K562 (cell line): ENCODE data around the gene MARCHF3. TPM values are rescaled to one million over a fixed set of nuclear protein-coding genes. Genes with fewer than 3 reads are reported as not detected.
A peak's percentile ranks its signal among the peaks of the same experiment; 100 is the strongest.

Source experiments
- ATAC-seq: fragments of 200-7000 bp; cut with Tn5 transposase; 3 replicates; pipeline ENCODE4 v1.9.1; 2020; ENCODE audit warnings: moderate library complexity
- BruUV-seq: library from RNA; stranded (reverse); fragments of 400-500 nt; replicated peaks from 2 replicates; lab custom pipeline; 2021; lab: Mats Ljungman, UMichigan
- CTCF ChIA-PET: fragments of 300-600 bp; formaldehyde crosslinking; extraction: SDS; loops from one replicate; lab custom pipeline; 2021; ENCODE audit warnings: low intra/inter-chr PET ratio; lab: Yijun Ruan, JAX
- POLR2A ChIA-PET: fragments of 300-600, 350-650 bp; sonication (Branson Sonifier 250); formaldehyde crosslinking; extraction: SDS; loops from one replicate; lab custom pipeline; 2021; ENCODE audit warnings: antibody characterized with exemption, inconsistent platforms; lab: Yijun Ruan, JAX
- DNase-seq, 4 experiments: peaks; one replicate each; pipeline versions ENCODE4 v3.0.0 to v3.0.0-alpha.2; 2011 to 2018; ENCODE audit warnings: low spot score in 3 of 4, mixed read lengths in 3 of 4; ENCODE audit errors: extremely low read depth in 1 of 4
- FAIRE-seq: peaks from 2 replicates; lab custom pipeline; 2011; peaks lifted over from hg19 to GRCh38; lab: Jason Lieb, UNC
- H2AFZ ChIP-seq: 2 replicates; pipeline ENCODE4 v1.6.0; 2011; ENCODE audit warnings: low read depth, low read length, control low read depth, inconsistent platforms
- H3K27ac ChIP-seq: fragments of 200-600 bp; 3 replicates; pipeline ENCODE4 v1.8.0; 2011; ENCODE audit warnings: low read depth, mild to moderate bottlenecking, control low read depth, inconsistent platforms, low read length, moderate library complexity, mixed read lengths; ENCODE audit errors: extremely low read depth
- H3K27me3 ChIP-seq, 2 experiments: fragments of 300-600 bp in 1 of 2; 2 replicates in 1 of 2; 3 replicates in 1 of 2; pipeline versions ENCODE4 v1.6.0 to v1.8.0; 2011; ENCODE audit warnings: inconsistent platforms in 2 of 2, low read length in 2 of 2, mild to moderate bottlenecking in 1 of 2, mixed read lengths in 1 of 2, moderate library complexity in 1 of 2; ENCODE audit not compliant: control insufficient read depth in 2 of 2, insufficient read depth in 2 of 2
- H3K36me3 ChIP-seq: fragments of 300-600 bp; 3 replicates; pipeline ENCODE4 v1.8.0; 2011; ENCODE audit warnings: mild to moderate bottlenecking, low read length, inconsistent platforms; ENCODE audit not compliant: control insufficient read depth, insufficient read depth
- H3K4me1 ChIP-seq, 2 experiments: fragments of 200-600 bp in 1 of 2; replicated peaks in 1 of 2; 2 replicates in 1 of 2; 3 replicates in 1 of 2; pipeline versions ENCODE4 v1.5.1 to v1.8.0; 2011; ENCODE audit warnings: inconsistent platforms in 2 of 2, low read length in 2 of 2, mild to moderate bottlenecking in 1 of 2, mixed read lengths in 1 of 2, moderate library complexity in 1 of 2; ENCODE audit not compliant: control insufficient read depth in 2 of 2, insufficient read depth in 2 of 2
- H3K4me2 ChIP-seq: 2 replicates; pipeline ENCODE4 v1.6.1; 2011; ENCODE audit warnings: low read length, control low read depth, inconsistent platforms, mixed read lengths; ENCODE audit not compliant: insufficient read depth
- H3K4me3 ChIP-seq: fragments of 200-600 bp; sonication (generic), shearing (Covaris generic); 2 replicates; pipeline ENCODE4 v1.5.1; 2016; ENCODE audit warnings: control low read depth, inconsistent platforms
- H3K79me2 ChIP-seq: fragments of 200-600 bp; 3 replicates; pipeline ENCODE4 v1.8.0; 2011; ENCODE audit warnings: low read length, inconsistent platforms; ENCODE audit not compliant: control insufficient read depth, insufficient read depth
- H3K9ac ChIP-seq, 2 experiments: 2 replicates each; pipeline versions ENCODE4 v1.6.0 to v1.6.1; 2011; ENCODE audit warnings: low read depth in 2 of 2, low read length in 2 of 2, control low read depth in 1 of 2, inconsistent platforms in 1 of 2, mild to moderate bottlenecking in 1 of 2, mixed read lengths in 1 of 2; ENCODE audit not compliant: insufficient read depth in 1 of 2
- H3K9me1 ChIP-seq: one replicate; pipeline ENCODE4 v1.6.0; 2011; ENCODE audit warnings: inconsistent platforms, mild to moderate bottlenecking, low read length, moderate library complexity; ENCODE audit not compliant: control insufficient read depth, insufficient read depth
- H3K9me3 ChIP-seq: replicated peaks from 2 replicates; pipeline ENCODE4 v1.5.1; 2011; ENCODE audit warnings: low read depth, low read length, inconsistent platforms; ENCODE audit not compliant: control insufficient read depth, insufficient read depth
- H4K20me1 ChIP-seq: replicated peaks from 2 replicates; pipeline ENCODE4 v1.6.1; 2011; ENCODE audit warnings: low read length, inconsistent platforms, mixed read lengths; ENCODE audit not compliant: control insufficient read depth, insufficient read depth
- CBFA2T2 ChIP-seq: fragments of 450-650 bp; conservative IDR thresholded peaks from 2 replicates; pipeline ENCODE4 v1.6.1; 2017; ENCODE audit warnings: mild to moderate bottlenecking
- CHAMP1 ChIP-seq: fragments of 450-650 bp; IDR thresholded peaks from 2 replicates; pipeline ENCODE4 v1.6.1; 2016; ENCODE audit warnings: mild to moderate bottlenecking
- DMBX1 ChIP-seq: fragments of 250-450 bp; sonication (Bioruptor Pico); IDR thresholded peaks from 2 replicates; pipeline ENCODE4 v1.8.0; 2022; ENCODE audit warnings: inconsistent platforms, mild to moderate bottlenecking, moderate library complexity, borderline replicate concordance
- GTF2B ChIP-seq: IDR thresholded peaks from 2 replicates; pipeline ENCODE4 v1.6.1; 2011; ENCODE audit not compliant: insufficient read length; ENCODE audit errors: extremely low read depth
- HBP1 ChIP-seq: fragments of 450-650 bp; formaldehyde crosslinking; IDR thresholded peaks from 2 replicates; pipeline ENCODE4 v1.4.0; 2022; ENCODE audit warnings: missing genetic modification characterization
- HNRNPUL1 ChIP-seq: fragments of 200-400 bp; formaldehyde crosslinking; IDR thresholded peaks from 2 replicates; pipeline ENCODE4 v1.6.1; 2017; ENCODE audit warnings: low read length
- PREB ChIP-seq: sonication (generic); formaldehyde crosslinking; IDR thresholded peaks from 2 replicates; pipeline ENCODE4 v1.8.1; 2023; ENCODE audit warnings: mild to moderate bottlenecking, missing genetic modification reagents
- RB1 ChIP-seq: fragments of 450-650 bp; IDR thresholded peaks from 2 replicates; pipeline ENCODE4 v1.6.1; 2017; ENCODE audit warnings: low read depth, mild to moderate bottlenecking
- RNF2 ChIP-seq: sonication (generic); IDR thresholded peaks from 2 replicates; pipeline ENCODE4 v1.6.1; 2016
- TEAD4 ChIP-seq, 2 experiments: sonication (generic) in 1 of 2; formaldehyde crosslinking in 1 of 2; IDR thresholded peaks; 2 replicates each; pipeline versions ENCODE4 v1.6.1 to v1.8.0; 2012 to 2022; ENCODE audit warnings: borderline replicate concordance in 1 of 2, inconsistent platforms in 1 of 2, low read length in 1 of 2, mild to moderate bottlenecking in 1 of 2, missing genetic modification reagents in 1 of 2
- ZNF124 ChIP-seq: sonication (generic); formaldehyde crosslinking; IDR thresholded peaks from 2 replicates; pipeline ENCODE4 v1.8.1; 2022; ENCODE audit warnings: missing genetic modification reagents
- ZNF280A ChIP-seq: fragments of 450-650 bp; IDR thresholded peaks from 2 replicates; pipeline ENCODE4 v1.6.1; 2018; ENCODE audit warnings: mild to moderate bottlenecking, low read depth; ENCODE audit not compliant: partially characterized antibody
- ZNF324 ChIP-seq: fragments of 250-450 bp; sonication (Bioruptor Pico); IDR thresholded peaks from 2 replicates; pipeline ENCODE4 v1.4.0; 2020; ENCODE audit warnings: mild to moderate bottlenecking
- ZNF707 ChIP-seq: fragments of 250-450 bp; sonication (Bioruptor Pico); conservative IDR thresholded peaks from 2 replicates; pipeline ENCODE4 v1.8.0; 2022; ENCODE audit warnings: inconsistent platforms, mild to moderate bottlenecking, moderate library complexity
- ZNF76 ChIP-seq: fragments of 250-450 bp; sonication (Bioruptor Pico); IDR thresholded peaks from 2 replicates; pipeline ENCODE4 v1.4.0; 2020; ENCODE audit warnings: mild to moderate bottlenecking, moderate library complexity, borderline replicate concordance
- WGBS: fragments of 100-300 bp; shearing (Covaris generic); methylation state at CpG from one replicate; pipeline ENCODE4 v1.1.6; 2016; ENCODE audit warnings: low coverage, mixed read lengths; ENCODE audit not compliant: insufficient coverage; ENCODE audit errors: missing lambda C conversion rate; 5-methylcytosine and 5-hydroxymethylcytosine counted together
- in situ Hi-C: fragments of 300-500 bp; cut with MboI; formaldehyde crosslinking; loops from 4 replicates; pipeline ENCODE4 v1.15.0; 2018; ENCODE audit warnings: inconsistent platforms, mixed read lengths
- intact Hi-C: fragments of 100-400 bp; cut with micrococcal nuclease; formaldehyde crosslinking; loops from 2 replicates; pipeline ENCODE4 v1.14.2; 2022
- polyA plus RNA-seq, 8 experiments: library from polyadenylated mRNA; depleted of rRNA in 4 of 8; stranded (reverse) in 5 of 8; unstranded in 3 of 8; fragments of >200 nt; fragmentation: Nextera tagmentation in 2 of 8; fragmentation: Illumina TruSeq in 1 of 8; extraction: Ambion mirVana in 2 of 8; extraction: Trizol in 1 of 8; gene quantifications; 2 replicates each; pipeline versions ENCODE4 v1.2.1 to v1.2.3, GENCODE V29; 2011 to 2014; ENCODE audit warnings: inconsistent platforms in 1 of 8, missing spikeins in 1 of 8
- total RNA-seq, 7 experiments: library from RNA; depleted of rRNA in 6 of 7; stranded (reverse); fragments of >200 nt in 6 of 7; fragmentation: Illumina TruSeq in 2 of 7; extraction: Trizol in 2 of 7; gene quantifications; 2 replicates each; pipeline versions ENCODE4 v1.2.1 to v1.2.3, GENCODE V29; 2011 to 2021; ENCODE audit warnings: low replicate concordance in 1 of 7

MARCHF3 gene
- total and polyA plus RNA-seq, 9 of the 15 experiments (the other 6 are each of a cell fraction or from before 2014, with no cell fraction given) = 5.6 to 37.4 (median 16.5) TPM

GRCh38 chr5:126998201-126998631 is 32.1 kb downstream of the MARCHF3 start:
- CTCF ChIA-PET = no interaction called here
- Histone ChIP-seq H3K4me2 (peak overlapping the region; percentile 86), H3K9ac (peak overlapping the region; percentile 62 to 64; a peak in 3 of 4 replicates), H3K79me2 (peaks cover 90% of the 10 kb centered on the region), H3K27me3 (no peaks in the 10 kb centered on the region), H3K9me1 (no peaks in the 10 kb centered on the region), H3K36me3 (no peaks in the 10 kb centered on the region; the same call in 2 of the 3 replicates), H2AFZ (peak overlapping the region; percentile 80), H3K9me3 (no peaks in the 10 kb centered on the region), H4K20me1 (no peaks in the 10 kb centered on the region), H3K4me1 (peaks cover 7 to 64% of the 10 kb centered on the region in 2 experiments), H3K27ac (peak overlapping the region; percentile 86), H3K4me3 (no peak overlapping the region; the same call in 1 of the 2 replicates)
- 0% methylated on average over 2 of the region's 2 CpGs for WGBS
- POLR2A ChIA-PET = interaction anchor here (0.7 to 2.6 kb wide), 15 partner anchors 9 to 339 kb away, joined by 3 to 15 read pairs (median 4); no protein-coding TSS in a partner anchor
- FAIRE-seq (peak; percentile 87), DNase-seq (peak in 3 of 4 experiments; percentile 32 to 82 (median 66)), ATAC-seq (peak; percentile 90)
- in situ Hi-C loops = no loop called here
- no TSS peak for BruUV-seq
- intact Hi-C loops = loop anchor here (1.0 kb wide), 1 partner anchor 31 kb away; no protein-coding TSS in a partner anchor
- TF ChIP-seq DMBX1 (CRISPR knock-in tag) (no peak), PREB (CRISPR knock-in tag) (no peak), RNF2 (no peak; the same call in 1 of the 2 replicates), CBFA2T2 (no peak; the same call in 1 of the 2 replicates), RB1 (peak; percentile 23; the same call in 1 of the 2 replicates), GTF2B (no peak), HNRNPUL1 (no peak), ZNF280A (no peak), HBP1 (CRISPR knock-in tag) (no peak), TEAD4 (IDR thresholded peaks at IDR 0.05; ENCODE audit: low read length) (peak; percentile 68), TEAD4 (CRISPR knock-in tag; IDR thresholded peaks at IDR 0.05; ENCODE audit: borderline replicate concordance) (no peak), CHAMP1 (no peak), ZNF707 (peak; percentile 74), ZNF124 (CRISPR knock-in tag) (no peak), ZNF76 (CRISPR knock-in tag) (no peak), ZNF324 (CRISPR knock-in tag) (no peak)
